Stomach (tissue), 9 donors: ENCODE results near the gene BLOC1S6. TPM values are rescaled to one million over a fixed set of nuclear protein-coding genes. Genes with fewer than 3 reads are reported as not detected.
"Not testable (repeated sequence)": the region's sequence is repeated elsewhere in the genome, so short reads cannot be mapped to it uniquely, and the experiment has no call there.

Experiments used
- DNase-seq, 2 donors: peaks; one replicate each; pipeline versions ENCODE4 v3.0.0 to v3.0.0-alpha.2; 2013 to 2019
- H3K27ac ChIP-seq, 5 donors: fragments of 200-600 bp in 4 of 5; sonication (generic) in 4 of 5; one replicate each; pipeline ENCODE4 v1.5.1; 2013 to 2019; ENCODE audit warnings: mild to moderate bottlenecking in 1 of 5, moderate library complexity in 1 of 5
- H3K27me3 ChIP-seq, 3 donors: fragments of 200-600 bp; sonication (generic); one replicate each; pipeline ENCODE4 v1.5.1; 2017 to 2019; ENCODE audit warnings: mixed run types in 1 of 3
- H3K36me3 ChIP-seq, 4 donors: fragments of 200-600 bp; sonication (generic); 1 replicate in 3 of 4; 2 replicates in 1 of 4; pipeline ENCODE4 v1.5.1; 2016 to 2019
- H3K4me1 ChIP-seq, 4 donors: fragments of 200-600 bp; sonication (generic); one replicate each; pipeline ENCODE4 v1.5.1; 2016 to 2019
- H3K4me3 ChIP-seq, 4 donors: fragments of 200-600 bp; sonication (generic) in 3 of 4; one replicate each; pipeline ENCODE4 v1.5.1; 2016 to 2019; ENCODE audit warnings: mild to moderate bottlenecking in 1 of 4
- H3K9me3 ChIP-seq, 4 donors: fragments of 200-600 bp; sonication (generic); one replicate each; pipeline ENCODE4 v1.5.1; 2016 to 2019
- CTCF ChIP-seq, 7 experiments: fragments of 450-650 bp in 4 of 7; fragments of 200-600 bp in 3 of 7; sonication (generic) in 3 of 7; IDR thresholded peaks; one replicate each; pipeline ENCODE4 v1.5.1; 2016 to 2019; ENCODE audit warnings: antibody characterized with exemption in 7 of 7, control low read depth in 2 of 7, mild to moderate bottlenecking in 1 of 7
- EP300 ChIP-seq: sonication (generic); formaldehyde crosslinking; IDR thresholded peaks from one replicate; pipeline ENCODE4 v1.6.1; 2017; ENCODE audit warnings: antibody characterized with exemption
- POLR2A ChIP-seq, 4 donors: fragments of 450-650 bp; IDR thresholded peaks; one replicate each; pipeline ENCODE4 v1.6.1; 2016; ENCODE audit warnings: antibody characterized with exemption in 4 of 4, control low read depth in 2 of 4, mild to moderate bottlenecking in 1 of 4, moderate library complexity in 1 of 4
- POLR2AphosphoS5 ChIP-seq, 3 donors: sonication (generic); formaldehyde crosslinking; IDR thresholded peaks; one replicate each; pipeline ENCODE4 v1.6.1; 2016; ENCODE audit warnings: antibody characterized with exemption in 3 of 3
- WGBS, 5 donors: extraction: QIAGEN DNeasy Blood & Tissue Kit in 3 of 5; methylation state at CpG; one replicate each; pipeline versions ENCODE4 v1.1.5 to v1.1.7; 2013 to 2018; 5-methylcytosine and 5-hydroxymethylcytosine counted together
- intact Hi-C: fragments of 100-400 bp; cut with DNase I; formaldehyde crosslinking; loops from one replicate; pipeline ENCODE4 v1.15.1; 2023; ENCODE audit warnings: low total_unique reads
- polyA plus RNA-seq, 3 donors: library from polyadenylated mRNA; stranded (reverse); fragments of 200-250 nt; gene quantifications; one replicate each; pipeline ENCODE4 v1.2.3, GENCODE V29; 2013
- total RNA-seq, 5 donors: library from RNA; depleted of rRNA; stranded (reverse); fragments of >200 nt; gene quantifications; one replicate each; pipeline versions ENCODE4 v1.1.0 to v1.2.3, GENCODE V29; 2014 to 2016
- donor health status: healthy with polysubstance abuse.
- donor health status: Bipolar disorder and iron deficiency.
- donor health status: healthy.

The BLOC1S6 gene
- total and polyA plus RNA-seq, 8 donors, result 7.6 to 74.5 (median 26.3) TPM

GRCh38 chr15:45647828-45648227, 60.6 kb downstream of the BLOC1S6 start:
- Histone ChIP-seq H3K27me3 (no peaks in the 10 kb centered on the region), H3K4me1 (peaks cover 53 to 94% (median 79%) of the 10 kb centered on the region in 4 donors), H3K27ac (peak overlapping the region in 3 of 5 donors; percentile 75 to 95 (median 77)), H3K4me3 (no peak overlapping the region), H3K9me3 (no peaks in the 10 kb centered on the region), H3K36me3 (peaks cover 0 to 9% (median 3%) of the 10 kb centered on the region in 4 donors)
- intact Hi-C loops, result no loop called here
- TF ChIP-seq EP300 (no peak), POLR2A (IDR thresholded peaks at IDR 0.05) (no peak), CTCF (IDR thresholded peaks at IDR 0.05) (no peak), POLR2AphosphoS5 (IDR thresholded peaks at IDR 0.05) (no peak)
- 93 to 97% (median 97%) methylated on average over 6 of the region's 6 CpGs for WGBS, 5 donors
- no peak for DNase-seq

GRCh38 chr15:45648521-45649200, 61.5 kb downstream of the BLOC1S6 start:
- Histone ChIP-seq H3K36me3 (peaks cover 0 to 9% (median 3%) of the 10 kb centered on the region in 4 donors), H3K27me3 (no peaks in the 10 kb centered on the region), H3K9me3 (no peaks in the 10 kb centered on the region), H3K4me1 (peaks cover 48 to 94% (median 75%) of the 10 kb centered on the region in 4 donors), H3K27ac (peak overlapping the region; percentile 48 to 95 (median 77)), H3K4me3 (no peak overlapping the region)
- no peak for TF ChIP-seq CTCF (IDR thresholded peaks at IDR 0.05)
- peak in 2 of 3 donors; percentile 26 to 69 for TF ChIP-seq POLR2AphosphoS5 (IDR thresholded peaks at IDR 0.05)
- intact Hi-C loops, result no loop called here
- 23 to 56% (median 41%) methylated on average over 4 of the region's 4 CpGs for WGBS, 5 donors
- peak; percentile 67 to 69 for DNase-seq

GRCh38 chr15:45650007-45650406, 62.8 kb downstream of the BLOC1S6 start:
- H3K4me3 ChIP-seq, H3K9me3 ChIP-seq, DNase-seq, H3K36me3 ChIP-seq, intact Hi-C loops, H3K27me3 ChIP-seq: not testable (repeated sequence)
- 77 to 87% (median 82%) methylated on average over 11 of the region's 11 CpGs for WGBS, 5 donors
- Histone ChIP-seq H3K27ac (peak overlapping the region; percentile 48 to 95 (median 75)), H3K4me1 (peaks cover 38 to 94% (median 68%) of the 10 kb centered on the region in 4 donors)

GRCh38 chr15:45650889-45651525, 63.8 kb downstream of the BLOC1S6 start:
- peaks cover 0 to 9% (median 3%) of the 10 kb centered on the region in 4 donors for H3K36me3 ChIP-seq
- no peaks in the 10 kb centered on the region for H3K27me3 ChIP-seq
- DNase-seq, result no peak
- H3K27ac ChIP-seq, result no peak overlapping the region
- H3K9me3 ChIP-seq, result no peaks in the 10 kb centered on the region
- 95 to 98% (median 98%) methylated on average over 16 to 35 of the region's 35 CpGs for WGBS, 5 donors
- no peak overlapping the region for H3K4me3 ChIP-seq
- TF ChIP-seq POLR2AphosphoS5 (IDR thresholded peaks at IDR 0.05) (no peak), CTCF (IDR thresholded peaks at IDR 0.05) (no peak), POLR2A (IDR thresholded peaks at IDR 0.05) (no peak), EP300 (no peak)
- intact Hi-C loops, result no loop called here
- peaks cover 29 to 93% (median 58%) of the 10 kb centered on the region in 4 donors for H3K4me1 ChIP-seq
